Stromal cell of bone marrow (primary cell): ENCODE results near the gene NR2F1-AS1.

ENCODE experiments used
- DNase-seq: peaks from one replicate; pipeline ENCODE4 v3.0.0-alpha.2; 2012; ENCODE audit warnings: low read depth

NR2F1-AS1 gene

DNA sequence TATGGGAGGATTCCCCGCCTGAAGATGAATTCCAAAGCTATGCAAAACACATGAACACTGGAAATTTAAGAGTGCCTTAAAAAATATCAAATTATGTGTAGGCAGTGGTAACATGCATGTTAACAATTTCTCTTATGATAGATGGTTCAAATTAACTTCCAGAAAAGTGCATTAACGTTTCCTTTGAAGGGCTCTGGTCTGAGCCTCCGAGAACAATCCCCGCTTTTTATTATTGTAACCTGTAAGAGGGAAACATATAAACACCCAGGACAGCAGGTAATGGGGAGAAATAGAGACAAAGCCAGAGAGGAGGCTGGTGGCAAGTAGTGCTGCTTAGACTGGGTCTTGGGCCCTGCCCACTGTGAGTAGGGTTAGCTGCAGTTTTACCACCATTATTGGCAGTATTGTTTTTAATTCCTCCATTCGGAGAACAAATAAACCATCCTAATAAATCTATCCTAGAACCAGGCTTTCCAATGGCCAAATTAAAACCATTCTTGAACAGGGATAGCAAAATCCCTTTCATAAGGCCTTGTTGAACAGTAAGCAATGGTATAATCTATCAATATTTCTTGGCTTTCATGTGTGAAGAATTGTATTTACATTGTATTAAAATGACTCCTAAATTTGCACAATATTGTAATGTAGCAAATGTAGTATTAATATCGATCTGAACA lies 8.3 kb upstream of the NR2F1-AS1 start:
- DNase-seq = no peak

DNA sequence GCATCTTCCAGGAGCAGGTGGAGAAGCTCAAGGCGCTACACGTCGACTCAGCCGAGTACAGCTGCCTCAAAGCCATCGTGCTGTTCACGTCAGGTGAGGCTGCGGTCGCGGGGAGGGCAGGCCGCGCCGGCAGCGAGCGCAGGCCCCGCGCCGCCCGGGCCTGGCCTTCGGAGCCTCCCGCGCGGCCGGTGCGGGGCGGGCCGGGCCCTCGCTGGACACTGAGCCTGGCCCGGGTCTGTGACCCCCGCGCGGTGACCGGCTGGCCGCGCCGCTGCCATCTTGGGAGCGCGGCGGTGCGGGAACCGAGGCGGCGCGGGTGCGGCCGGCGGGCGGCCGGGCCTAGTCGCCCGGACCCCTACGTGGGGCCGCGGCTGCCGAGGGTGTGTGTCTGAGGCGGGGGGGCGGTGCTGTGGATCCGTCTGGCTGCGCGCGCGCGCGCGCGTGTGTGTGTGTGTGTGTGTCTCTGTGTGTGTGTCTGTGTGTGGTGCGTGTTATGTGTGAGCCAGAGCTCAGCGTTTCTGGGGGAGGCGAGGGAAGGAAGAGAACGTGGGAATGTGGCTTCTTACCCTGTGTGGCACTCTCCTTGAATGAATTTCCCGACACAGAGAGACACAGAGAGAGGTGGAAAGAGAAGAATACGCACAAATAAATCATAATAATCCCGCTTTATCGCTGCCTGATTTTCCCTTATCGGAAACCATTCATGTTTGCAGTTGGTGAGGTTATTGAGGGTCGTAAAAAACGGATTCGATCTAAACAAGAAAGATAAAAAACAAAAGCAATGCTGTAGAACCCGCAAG lies 7.5 kb upstream of the NR2F1-AS1 start:
- DNase-seq = no peak

DNA sequence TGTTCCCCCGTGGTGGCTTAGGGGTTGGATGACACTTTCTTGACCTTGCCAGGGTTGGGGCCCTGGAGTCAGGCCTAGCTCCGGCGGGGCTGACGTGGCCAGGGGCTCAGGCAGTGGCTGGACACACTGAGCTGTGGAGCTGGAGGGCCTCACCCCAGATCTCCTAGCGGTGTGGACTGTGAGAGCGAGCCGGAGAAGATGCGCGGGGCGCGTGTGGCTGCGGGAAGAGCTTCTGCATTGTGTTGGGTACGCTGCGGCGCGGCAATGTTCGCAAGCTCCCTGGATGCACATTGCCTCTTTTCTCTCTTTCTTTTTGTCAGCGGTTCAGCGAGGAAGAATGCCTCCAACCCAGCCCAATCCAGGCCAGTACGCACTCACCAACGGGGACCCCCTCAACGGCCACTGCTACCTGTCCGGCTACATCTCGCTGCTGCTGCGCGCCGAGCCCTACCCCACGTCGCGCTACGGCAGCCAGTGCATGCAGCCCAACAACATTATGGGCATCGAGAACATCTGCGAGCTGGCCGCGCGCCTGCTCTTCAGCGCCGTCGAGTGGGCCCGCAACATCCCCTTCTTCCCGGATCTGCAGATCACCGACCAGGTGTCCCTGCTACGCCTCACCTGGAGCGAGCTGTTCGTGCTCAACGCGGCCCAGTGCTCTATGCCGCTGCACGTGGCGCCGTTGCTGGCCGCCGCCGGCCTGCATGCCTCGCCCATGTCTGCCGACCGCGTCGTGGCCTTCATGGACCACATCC lies 6.8 kb upstream of the NR2F1-AS1 start:
- no peak for DNase-seq

DNA sequence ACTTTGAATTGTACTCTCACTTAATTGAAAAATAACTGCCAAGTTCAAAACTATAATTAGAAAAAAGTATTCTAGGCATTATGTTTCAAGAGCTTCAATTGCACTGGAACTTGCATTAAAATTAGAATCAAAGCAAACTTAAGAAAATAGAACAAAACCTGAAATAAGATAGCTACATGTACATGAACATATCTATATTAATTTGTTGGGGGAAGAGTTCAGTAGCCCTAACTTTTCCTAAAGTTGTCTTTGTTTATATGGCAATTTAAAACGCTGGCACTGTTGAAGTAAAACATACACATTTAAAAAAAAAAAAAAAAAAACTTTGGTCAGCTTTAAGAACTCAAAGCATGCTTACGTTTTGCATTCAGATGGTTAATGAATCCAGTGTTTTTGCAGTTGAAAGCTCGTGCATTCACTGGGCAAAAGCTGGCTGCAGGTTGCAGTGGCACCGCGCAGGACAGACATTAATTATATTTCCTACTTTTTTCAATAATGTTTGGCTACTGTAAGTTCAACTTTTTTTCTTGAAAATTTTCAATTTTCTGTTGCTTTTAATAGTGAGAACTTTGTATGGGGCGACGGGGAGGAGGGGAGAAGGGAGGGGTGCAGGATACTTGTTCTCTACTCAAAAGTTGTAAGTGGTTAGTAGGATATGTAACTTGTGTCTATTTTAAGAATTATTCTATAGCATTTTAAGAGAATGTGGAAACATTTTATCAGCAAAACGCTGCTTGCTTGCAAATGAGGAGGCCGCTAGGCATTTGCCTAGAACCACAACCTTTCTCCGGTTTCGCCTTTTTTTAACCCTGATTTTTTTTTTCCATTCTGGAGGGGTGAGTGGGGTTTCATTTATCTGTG lies 5.9 kb upstream of the NR2F1-AS1 start:
- DNase-seq = no peak

DNA sequence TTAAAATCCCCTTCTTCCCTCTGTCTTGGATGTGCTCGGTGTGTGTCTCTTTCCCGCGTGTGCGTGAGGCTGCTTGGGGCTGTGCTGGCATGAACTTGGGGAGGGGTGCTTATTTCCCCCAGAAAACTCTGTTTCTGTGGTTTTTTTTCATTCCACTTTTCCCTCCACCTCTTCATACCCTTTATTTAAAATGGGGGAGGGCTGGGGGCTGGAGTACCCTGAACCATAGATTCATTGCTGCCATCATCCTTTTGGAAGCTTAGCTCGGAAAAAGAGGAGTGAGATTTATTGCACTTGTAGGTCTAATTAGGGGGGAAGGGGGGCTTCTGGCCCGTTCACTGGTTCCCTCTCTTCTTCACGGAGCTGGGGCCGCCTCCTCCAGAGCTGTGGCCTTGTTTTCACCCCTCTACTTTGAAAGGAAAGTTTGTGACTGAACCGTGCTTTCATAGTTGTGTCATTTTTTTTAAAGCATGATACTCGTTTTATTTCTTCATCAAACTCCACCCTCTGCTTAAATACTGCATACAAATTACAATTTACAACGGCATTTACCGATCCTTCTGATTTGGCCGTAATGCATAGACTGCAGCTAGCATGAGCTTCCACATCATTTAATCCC lies 4.9 kb upstream of the NR2F1-AS1 start:
- no peak for DNase-seq

DNA sequence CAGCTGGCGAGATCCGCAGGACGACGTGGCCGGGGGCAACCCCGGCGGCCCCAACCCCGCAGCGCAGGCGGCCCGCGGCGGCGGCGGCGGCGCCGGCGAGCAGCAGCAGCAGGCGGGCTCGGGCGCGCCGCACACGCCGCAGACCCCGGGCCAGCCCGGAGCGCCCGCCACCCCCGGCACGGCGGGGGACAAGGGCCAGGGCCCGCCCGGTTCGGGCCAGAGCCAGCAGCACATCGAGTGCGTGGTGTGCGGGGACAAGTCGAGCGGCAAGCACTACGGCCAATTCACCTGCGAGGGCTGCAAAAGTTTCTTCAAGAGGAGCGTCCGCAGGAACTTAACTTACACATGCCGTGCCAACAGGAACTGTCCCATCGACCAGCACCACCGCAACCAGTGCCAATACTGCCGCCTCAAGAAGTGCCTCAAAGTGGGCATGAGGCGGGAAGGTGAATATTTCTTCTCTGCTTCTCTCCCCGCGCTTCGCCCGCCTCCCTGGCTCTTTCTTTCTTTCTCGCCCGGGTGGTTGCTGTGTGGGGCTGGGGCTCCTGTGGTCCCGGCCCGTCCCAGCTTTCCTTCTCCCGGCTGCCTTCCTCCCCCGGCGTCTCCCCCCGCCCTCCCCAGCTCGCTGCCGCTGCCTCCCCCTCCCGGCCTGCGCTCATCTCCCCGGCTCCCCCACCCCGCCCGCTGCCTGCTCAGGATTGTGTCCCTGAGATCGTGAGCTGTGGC lies 4.2 kb upstream of the NR2F1-AS1 start:
- no peak for DNase-seq

DNA sequence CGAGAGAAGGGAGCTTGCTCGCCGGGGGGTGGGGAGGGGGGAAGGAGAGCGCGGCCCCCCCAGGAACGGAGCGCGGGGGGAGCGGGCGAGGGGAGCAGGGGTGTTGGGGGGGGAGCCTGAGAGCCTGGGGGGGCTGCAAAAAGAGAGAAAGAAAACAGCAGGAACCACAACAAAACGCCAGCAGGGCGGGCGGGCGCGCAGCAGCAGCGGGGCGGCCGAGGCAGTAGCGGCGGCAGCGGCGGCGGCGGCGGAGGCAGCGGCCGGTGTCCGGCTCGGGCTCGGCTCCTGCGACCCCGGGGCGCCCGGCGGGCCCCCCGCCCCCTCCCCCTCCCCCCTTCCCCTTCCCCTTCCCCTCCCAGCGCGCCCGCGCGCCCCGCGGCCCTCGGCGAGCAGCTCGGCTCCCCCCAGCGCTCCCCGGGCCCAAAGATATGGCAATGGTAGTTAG lies 3.6 kb upstream of the NR2F1-AS1 start:
- DNase-seq = no peak

DNA sequence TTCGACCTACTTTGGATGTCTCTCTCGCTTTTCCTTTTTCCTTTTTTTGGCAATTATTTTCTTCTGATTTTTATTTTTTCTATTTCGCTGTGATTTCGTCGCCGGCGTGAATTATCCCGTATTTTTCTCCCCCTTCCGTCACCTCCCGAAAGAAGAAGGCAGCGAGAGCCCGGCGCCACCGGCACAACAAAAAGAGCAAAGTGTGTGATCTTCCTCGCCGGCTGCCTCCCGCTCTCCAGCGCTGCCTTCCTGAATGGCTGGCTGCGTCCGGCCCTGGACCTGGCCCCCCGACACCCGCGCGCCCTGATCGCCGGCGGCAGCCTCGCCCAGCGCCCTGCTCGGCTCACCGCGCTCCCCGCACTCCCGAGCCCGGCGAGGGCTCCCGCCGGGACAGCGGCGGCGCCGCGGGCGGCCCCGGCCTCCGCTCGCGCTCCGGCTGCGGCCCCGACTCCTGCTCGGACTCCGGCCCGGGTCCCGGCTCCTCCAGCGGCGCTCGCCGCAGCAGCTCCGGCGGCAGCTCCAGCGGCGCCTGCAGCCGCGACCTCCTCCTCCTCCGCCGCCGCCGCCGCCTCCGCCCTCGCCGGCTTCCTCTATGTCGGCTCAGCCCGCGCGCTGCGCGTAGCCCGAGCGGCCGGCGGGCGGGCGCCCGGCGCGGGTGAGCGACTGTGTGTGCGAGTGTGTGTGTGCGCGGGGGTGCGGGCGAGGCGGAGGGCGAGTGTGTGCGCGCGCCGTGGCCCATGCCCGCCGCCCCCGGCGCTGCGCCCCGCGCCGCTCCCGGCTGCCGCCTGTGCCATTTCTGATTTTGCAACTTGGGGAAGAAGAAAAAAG lies 3.0 kb upstream of the NR2F1-AS1 start:
- no peak for DNase-seq

DNA sequence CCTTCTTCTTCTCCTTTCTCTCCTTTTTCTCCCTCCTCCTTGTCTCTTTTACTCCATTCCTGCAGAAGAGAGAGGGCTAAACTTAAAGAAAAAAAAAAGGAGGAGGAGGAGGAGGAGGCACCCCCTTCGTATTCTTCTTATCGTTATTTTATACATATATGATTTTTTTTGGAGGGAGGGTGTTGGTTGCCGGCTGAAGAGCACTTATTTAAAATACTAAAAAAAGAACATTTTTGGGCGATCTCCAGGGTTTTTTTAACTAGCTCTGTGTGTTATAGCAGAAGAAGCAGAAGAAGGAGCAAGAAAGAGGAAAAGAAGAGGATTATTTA lies 2.4 kb upstream of the NR2F1-AS1 start:
- DNase-seq = no peak

DNA sequence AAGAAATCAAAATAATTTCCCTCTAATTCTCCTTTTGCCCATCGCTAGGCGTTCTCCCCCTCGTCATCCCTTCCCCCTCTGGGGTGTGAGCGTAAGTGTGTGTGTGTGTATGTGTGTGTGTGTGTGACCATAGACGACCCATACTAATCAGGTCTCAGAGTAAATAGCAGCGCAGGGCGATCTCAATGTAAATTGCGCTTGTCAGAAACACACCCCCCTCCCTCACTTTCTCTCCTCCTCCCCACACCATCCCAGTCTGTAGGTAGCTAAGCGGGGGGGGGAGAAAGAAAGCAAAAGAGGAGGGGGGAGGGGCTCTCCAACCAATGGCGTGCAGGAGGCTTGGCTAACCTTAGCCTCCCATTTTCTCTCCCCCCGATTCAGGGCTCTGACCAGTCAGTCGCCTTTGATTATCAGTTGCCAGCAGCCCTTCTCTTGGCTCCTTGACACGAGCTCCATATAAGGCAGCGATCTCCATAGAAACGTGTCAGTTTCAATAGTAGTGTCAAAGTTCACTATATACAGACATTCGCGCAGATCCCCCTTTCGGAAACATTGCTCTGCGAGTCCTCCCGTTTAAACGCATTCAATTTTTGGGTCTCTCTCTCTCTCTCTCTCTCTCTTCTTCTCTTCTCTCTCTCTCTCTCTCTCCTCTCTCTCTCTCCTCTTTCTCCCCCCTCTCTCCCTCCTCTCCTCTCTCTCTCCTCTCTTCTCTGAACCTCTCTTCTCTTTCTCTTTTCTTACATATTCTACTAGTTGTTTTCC lies 1.8 kb upstream of the NR2F1-AS1 start, which contains the start of gene NR2F1:
NR2F1 (plus strand) TSS at position 546 of the 762 bp plus-strand sequence. CDS start 1,802 bp downstream, outside the sequence.
- DNase-seq = peak; percentile 87

DNA sequence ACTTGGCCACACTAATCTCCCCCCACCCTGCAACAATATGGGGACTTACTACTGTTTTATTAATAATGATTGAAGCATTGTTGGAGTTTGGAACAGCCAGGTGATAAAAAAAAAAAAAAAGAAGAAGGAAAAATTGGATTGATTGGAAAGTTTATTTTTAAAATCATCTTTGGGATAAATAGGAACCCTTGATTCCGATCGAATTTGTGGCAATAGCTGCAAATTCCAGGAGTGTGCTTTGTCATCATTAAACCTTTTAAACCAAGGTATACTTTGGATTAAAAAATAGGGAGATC lies 1.1 kb upstream of the NR2F1-AS1 start:
- DNase-seq = no peak

DNA sequence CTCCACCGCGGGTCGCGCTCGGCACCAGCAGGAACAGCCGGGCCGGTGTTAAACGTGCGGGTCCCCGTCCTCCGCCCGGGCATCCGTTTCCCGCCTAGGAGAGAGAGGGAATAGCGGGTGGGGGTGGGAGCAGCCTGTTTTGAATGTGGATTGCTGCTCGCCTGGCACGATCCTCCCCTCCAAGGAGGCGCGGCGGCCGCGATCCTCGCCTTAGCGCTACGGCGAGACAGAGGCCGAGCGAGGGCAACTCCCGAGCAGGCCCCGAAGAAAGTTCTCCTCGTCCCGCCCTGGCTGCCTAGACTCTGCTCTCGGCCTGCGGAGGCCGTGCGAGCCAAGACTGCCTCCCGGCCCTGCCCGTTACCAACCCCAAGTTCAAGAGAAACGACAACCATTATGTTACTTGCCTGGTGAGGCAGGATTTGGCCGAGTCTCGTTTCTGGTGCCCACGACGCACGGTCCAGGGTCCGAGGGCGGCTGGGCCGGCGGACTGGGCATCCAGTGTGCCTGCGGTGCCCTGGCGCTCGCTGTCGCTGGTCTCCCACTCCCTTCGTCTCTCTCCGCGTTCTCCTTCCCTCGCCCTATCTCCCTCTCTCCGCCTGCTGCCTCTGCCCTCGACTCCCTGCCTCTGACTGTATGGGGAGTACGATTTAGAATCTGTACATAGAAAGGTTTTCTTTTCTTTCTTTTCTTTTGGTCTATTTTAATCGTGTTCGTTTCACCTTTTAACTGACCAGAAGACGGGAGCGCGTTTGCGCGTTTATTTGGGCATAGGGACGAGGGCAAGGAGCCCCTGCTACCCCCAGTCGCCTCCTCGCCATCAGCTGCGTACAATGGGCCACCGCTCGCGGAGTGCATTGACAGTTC lies 724 bp downstream of the NR2F1-AS1 start:
- no peak for DNase-seq

DNA sequence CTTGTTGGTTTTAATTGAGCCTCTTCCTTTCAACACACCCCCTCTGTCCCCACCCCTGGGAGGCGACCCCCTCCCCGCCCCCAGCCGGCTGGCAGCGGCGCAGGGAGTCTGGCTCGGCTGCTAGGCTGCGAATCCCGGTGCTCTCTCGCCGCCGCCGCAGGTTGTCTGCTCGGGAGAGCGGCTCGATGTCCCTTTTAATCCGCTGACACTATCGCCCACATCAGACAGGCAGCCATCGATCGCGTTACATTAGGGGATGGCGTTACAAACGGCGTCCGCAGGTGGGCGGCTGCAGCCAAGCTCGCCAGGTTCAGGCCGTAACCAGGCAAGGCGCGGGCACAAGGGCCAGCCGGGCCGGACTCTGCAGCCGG lies 1.3 kb downstream of the NR2F1-AS1 start:
- no peak for DNase-seq

DNA sequence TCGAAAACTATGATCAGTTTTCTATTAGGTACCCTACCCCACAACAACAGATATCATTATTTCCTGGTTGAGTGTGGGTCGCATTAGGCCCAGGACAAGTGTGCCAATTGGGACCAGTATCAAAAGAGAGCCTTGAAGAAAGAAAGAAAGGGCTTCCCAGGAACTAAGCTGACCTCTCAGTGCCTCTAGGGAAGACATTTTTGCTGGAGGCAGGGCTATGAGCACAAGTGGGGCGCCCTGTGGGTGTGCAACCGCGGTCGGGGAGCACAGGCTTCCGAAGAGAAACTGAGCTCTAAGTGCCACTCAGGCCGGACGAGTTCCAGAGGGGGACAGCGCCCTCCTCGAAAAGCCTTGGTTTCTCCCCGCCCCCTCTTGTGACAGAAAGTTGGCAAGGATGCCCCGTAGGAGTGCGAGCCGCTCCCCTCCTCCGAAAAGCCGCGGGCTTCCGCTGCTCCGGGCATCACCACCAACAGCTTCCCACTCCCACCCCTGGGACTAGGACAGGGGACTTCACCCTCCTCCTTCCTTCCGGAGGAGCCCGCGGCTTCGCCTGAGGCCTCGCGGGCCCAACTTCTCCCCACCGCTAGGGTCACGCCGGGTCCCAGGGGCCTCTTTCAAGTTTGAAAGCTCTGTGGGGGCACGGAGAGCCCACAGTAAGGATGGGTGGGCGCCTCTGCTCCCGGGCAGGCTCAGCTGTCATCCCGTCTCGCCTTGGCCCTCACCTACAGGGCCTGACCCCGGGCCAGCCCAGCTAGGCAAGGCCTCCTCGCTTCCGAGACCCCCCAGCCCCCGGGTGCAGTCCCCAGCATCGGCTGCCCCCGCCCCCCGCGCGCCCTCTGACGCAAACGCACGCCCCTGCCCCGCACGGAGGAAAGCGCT lies 2.0 kb downstream of the NR2F1-AS1 start:
- DNase-seq = no peak

DNA sequence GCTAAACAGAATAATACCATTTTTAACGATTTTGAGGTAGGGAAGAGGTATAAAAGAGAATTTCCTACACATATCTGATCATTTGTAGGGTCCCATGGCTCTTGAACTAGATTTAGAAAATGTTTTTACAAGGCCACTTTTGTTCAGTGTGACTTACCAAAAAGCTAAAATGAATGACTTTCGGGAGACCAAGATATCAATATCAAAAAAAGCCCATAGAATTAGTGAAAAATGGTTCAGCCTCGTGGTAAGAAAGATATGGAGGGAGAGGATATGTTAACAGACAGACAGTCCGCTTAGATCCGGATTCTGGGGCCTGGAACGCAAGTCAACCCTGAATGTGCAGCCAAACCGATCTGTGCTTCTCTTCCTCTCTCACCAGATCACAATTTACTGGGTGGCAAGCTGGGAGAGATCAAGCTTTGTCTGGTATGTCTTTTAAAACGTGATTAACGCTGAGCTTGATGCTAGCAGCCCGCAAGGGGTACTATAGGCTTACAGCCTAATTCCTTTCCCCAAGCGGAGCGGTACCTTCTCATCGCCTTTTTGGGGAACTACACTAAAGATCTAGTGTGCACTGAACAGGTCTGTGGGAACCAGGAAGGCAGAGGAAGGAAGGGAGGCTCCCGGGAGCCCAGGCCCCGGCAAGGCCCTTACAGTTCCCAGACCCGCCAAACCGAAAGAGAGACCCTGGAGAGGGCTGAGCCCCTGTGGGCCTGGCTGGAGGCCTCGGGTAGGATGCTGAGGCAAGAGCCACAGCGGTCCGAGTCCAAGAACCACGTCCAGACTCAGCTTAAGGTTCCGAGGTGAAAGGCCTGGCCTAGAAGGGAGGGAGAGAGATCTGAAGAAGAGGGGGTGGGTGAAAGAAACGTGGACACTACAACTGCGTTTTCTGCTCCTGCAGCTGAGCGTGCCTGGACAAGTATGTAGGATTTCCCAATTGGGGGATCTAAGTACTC lies 2.9 kb downstream of the NR2F1-AS1 start:
- no peak for DNase-seq
